Retinal pigment epithelial cell (primary cell): Measurements from ENCODE around the gene COQ10A.
"Not testable (repeated sequence)": the region's sequence is repeated elsewhere in the genome, so short reads cannot be mapped to it uniquely, and the experiment has no call there.

Experiments
- DNase-seq: peaks from one replicate; pipeline ENCODE4 v3.0.0-alpha.2; 2010; ENCODE audit warnings: low read depth
- H3K4me3 ChIP-seq: 2 replicates; pipeline ENCODE4 v1.5.1; 2011; ENCODE audit warnings: mild to moderate bottlenecking, low read length, control low read depth, moderate library complexity
- TF ChIP-seq, protein P1 (sequence below): conservative IDR thresholded peaks from 2 replicates; pipeline ENCODE4 v1.5.1; 2011; ENCODE audit warnings: low read depth, low read length, control low read depth, inconsistent platforms

The COQ10A gene

DNA sequence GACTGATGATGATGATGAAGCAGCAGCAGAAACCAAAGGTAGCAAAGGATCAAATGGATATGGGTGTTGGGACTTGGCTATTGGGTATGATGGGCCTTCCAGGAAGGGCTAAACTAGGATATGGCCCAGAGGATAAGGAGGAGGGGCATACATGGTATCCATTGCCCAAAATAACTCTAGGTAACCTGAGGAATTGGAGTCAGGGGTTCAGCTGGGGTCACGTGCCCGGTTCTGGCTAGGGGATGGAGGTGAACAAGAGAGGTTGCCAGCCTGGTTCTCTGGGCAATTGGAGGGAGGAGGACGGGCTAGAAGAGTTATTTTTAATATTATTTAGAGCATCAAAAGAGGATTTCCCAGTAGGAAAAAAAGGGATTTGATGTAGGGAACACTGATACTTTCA lies 5.8 kb upstream of the COQ10A start:
- H3K4me3 ChIP-seq, result no peak overlapping the region
- TF ChIP-seq, protein P1, sequence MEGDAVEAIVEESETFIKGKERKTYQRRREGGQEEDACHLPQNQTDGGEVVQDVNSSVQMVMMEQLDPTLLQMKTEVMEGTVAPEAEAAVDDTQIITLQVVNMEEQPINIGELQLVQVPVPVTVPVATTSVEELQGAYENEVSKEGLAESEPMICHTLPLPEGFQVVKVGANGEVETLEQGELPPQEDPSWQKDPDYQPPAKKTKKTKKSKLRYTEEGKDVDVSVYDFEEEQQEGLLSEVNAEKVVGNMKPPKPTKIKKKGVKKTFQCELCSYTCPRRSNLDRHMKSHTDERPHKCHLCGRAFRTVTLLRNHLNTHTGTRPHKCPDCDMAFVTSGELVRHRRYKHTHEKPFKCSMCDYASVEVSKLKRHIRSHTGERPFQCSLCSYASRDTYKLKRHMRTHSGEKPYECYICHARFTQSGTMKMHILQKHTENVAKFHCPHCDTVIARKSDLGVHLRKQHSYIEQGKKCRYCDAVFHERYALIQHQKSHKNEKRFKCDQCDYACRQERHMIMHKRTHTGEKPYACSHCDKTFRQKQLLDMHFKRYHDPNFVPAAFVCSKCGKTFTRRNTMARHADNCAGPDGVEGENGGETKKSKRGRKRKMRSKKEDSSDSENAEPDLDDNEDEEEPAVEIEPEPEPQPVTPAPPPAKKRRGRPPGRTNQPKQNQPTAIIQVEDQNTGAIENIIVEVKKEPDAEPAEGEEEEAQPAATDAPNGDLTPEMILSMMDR, result no peak
- DNase-seq, result no peak

DNA sequence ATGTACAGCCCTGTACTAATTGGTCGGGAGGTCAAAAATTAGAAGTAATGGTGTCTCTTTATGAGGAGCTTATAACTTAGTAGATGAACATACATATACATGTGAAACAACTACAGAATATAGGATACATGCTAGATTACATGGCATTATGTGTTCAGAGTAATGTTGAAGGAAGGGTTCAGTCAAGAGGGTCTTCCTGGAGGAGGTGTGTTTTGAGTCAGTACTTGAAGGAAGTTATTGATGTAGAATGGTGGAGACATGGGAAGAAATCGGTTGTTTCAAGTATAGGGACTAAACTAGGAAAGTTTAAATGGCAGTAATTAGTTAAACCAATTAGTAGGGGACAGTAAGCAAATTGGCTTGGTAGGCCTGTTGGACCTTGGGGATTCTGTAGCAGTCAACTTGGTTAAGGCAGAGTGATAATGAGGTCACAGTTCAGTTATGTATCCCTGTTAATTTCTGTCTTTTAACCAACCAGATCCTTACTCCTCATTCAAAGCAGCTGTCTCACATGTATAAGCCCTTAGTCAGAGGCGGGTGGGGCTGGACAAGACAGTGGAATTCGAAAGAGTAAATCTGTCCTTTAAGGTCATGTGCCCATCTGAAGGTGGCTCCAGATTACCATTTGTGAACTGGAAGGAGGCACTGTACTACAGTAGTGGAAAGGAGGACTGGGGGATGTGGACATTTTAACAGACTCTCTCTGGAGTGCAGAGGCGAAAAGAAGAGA lies 5.1 kb upstream of the COQ10A start:
- DNase-seq, result no peak
- no peak overlapping the region for H3K4me3 ChIP-seq
- TF ChIP-seq, protein P1, result no peak

DNA sequence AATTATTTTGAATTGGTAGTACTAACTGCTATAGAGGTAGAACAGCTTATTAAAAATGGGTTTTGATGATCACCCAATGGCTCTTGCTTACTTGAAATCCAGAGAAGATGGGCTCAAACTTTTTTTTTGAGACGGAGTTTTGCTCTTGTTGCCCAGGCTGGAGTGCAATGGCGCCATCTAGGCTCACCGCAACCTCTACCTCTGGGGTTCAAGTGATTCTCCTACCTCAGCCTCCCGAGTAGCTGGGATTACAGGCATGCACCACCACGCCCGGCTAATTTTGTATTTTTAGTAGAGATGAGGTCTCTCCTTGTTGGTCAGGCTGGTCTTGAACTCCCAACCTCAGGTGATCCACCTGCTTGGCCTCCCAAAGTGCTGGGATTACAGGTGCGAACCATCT lies 3.8 kb upstream of the COQ10A start:
- TF ChIP-seq, protein P1, result peak; percentile 6
- H3K4me3 ChIP-seq, DNase-seq: not testable (repeated sequence)

DNA sequence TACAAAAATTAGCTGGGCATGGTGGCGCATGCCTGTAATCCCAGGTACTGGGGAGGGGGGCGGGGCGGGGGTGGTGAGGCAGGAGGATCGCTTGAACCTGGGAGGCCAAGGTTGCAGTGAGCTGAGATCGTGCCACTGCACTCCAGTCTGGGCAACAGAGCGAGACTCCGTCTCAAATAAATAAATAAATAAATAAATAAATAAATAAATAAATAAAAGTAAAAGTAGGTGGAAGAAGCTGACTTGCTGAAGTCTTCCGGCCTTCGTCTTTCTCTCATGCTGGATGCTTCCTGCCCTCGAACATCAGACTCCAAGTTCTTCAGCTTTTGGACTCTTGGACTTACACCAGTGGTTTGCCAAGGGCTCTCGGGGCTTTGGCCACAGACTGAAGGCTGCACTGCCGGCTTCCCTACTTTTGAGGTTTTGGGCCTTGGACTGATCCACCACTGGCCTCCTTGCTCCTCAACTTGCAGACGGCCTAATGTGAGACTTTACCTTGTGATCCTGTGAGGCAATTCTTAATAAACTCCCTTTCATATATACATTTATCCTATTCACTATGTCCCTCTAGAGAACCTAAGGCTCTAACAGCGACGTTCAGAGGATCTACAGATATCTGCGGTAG lies 562 bp upstream of the COQ10A start:
- peak overlapping the region; percentile 79 for H3K4me3 ChIP-seq
- DNase-seq, result not testable (repeated sequence)

DNA sequence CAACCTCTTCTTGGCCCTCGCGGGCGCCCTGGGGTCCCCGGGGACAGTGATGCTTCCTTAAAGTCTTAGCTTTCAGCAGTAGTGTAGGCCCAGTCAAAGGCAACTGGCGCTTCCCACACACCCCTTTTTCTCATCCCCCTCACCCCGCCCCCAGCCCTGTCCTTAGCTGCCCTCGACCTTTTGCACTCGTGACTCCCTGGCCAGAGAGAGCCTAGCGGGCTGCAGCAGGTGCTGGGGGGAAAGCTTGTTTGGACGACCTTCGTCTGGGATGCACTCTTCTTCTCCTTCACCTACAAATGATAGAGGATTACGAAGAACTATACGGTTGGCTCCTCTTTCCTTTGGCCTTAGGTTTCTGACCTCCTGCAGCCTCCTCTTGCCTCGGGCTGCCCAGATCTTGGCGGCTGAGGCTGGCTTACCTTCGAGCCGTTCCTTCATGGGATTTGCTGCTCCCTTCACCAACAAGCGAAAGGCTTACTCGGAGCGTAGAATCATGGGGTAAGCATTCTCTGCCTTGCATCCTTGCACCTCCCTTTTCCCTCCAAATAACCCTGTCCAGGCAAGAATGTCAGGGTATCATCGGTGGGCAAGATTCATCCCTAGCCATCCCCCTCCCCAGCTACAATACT lies 815 bp downstream of the COQ10A start:
- peak overlapping the region; percentile 79 for H3K4me3 ChIP-seq
- TF ChIP-seq, protein P1, result no peak
- no peak for DNase-seq

DNA sequence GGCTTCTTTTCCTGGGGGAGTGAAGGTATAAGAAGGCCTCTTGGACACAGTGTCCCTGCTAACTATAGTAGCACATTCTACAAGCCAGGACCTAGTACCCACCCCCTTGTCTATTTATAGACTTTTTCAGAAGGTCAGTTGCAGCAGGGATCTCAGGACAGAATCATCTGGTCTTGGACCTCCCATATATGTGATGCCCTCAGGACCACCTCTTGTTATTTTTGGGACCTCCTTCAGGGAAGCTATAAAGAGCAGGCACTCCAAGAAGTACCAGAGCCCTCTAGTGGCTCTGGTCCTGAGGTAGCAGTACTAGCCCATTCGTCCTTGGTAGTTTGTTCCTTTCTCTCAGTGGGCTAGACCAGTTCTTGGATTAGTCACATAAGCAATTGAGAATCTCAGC lies 4.3 kb downstream of the COQ10A start:
- TF ChIP-seq, protein P1, result peak; percentile 61
- DNase-seq, result no peak
- H3K4me3 ChIP-seq, result no peak overlapping the region

DNA sequence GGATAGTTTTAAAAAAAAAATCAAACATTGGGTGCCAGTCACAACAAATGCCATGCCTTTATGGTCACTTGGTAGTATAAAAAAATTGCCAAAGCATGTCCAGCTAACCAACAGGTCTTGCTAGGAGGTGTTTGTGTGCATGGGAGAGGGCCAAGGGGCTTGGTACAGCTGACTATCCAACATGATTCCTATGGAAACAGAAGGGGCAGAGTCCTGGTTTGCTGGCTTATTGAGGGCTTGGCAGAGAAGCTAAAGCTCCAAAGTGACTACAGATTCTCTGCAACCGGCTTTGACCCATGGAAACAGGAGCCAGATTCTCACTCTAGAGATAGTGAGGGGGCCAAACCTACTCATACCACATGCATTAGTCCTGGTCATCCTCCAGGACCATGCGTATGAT lies 5.7 kb downstream of the COQ10A start:
- H3K4me3 ChIP-seq, DNase-seq: not testable (repeated sequence)

DNA sequence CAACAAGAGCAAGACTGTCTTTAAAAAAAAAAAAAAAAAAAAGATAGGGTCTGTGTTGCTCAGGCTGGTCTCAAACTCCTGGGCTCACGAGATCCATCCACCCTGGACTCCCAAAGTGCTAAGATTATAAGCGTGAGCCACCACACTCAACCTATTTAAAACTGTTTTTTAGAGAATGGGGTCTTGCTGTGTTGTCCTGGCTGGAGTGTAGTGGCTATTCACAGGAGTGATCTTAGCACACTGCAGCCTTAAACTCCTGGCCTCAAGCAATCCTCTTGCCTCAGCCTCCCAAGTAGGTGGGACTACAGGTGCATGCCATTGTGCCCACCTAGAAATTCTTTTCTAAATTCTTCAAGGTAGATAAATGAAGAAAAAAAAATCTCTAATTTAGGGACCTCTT lies 7.6 kb downstream of the COQ10A start:
- no peak overlapping the region for H3K4me3 ChIP-seq
- no peak for DNase-seq
- TF ChIP-seq, protein P1, result no peak
